IMR-90 (cell line): ENCODE data around the gene FAM47E. TPM values are rescaled to one million over a fixed set of nuclear protein-coding genes. Genes with fewer than 3 reads are reported as not detected.

ENCODE experiments used
- ATAC-seq: fragments of 200-7000 bp; cut with Tn5 transposase; 2 replicates; pipeline ENCODE4 v1.9.1; 2020; ENCODE audit warnings: low read depth, mild to moderate bottlenecking, moderate library complexity
- BruUV-seq: library from RNA; stranded (reverse); fragments of 400-500 nt; replicated peaks from 2 replicates; lab custom pipeline; 2021; lab: Mats Ljungman, UMichigan
- CTCF ChIA-PET: fragments of 300-600 bp; formaldehyde crosslinking; extraction: SDS; loops from one replicate; lab custom pipeline; 2021; ENCODE audit warnings: antibody characterized with exemption; lab: Yijun Ruan, JAX
- POLR2A ChIA-PET: fragments of 300-600 bp; sonication (Branson Sonifier 250); formaldehyde crosslinking; loops from one replicate; lab custom pipeline; 2022; ENCODE audit warnings: antibody characterized with exemption; ENCODE audit not compliant: unreplicated experiment; lab: Charles Lee
- DNase-seq: peaks from one replicate; pipeline ENCODE4 v3.0.0; 2013
- H2AFZ ChIP-seq: replicated peaks from 2 replicates; pipeline ENCODE3; 2013; ENCODE audit warnings: low read length, mild to moderate bottlenecking; ENCODE audit not compliant: poor library complexity
- H2AK5ac ChIP-seq: 2 replicates; pipeline ENCODE4 v1.6.1; 2013; ENCODE audit warnings: low read depth, low read length, inconsistent platforms
- H2AK9ac ChIP-seq: replicated peaks from 2 replicates; pipeline ENCODE3; 2013; ENCODE audit warnings: mild to moderate bottlenecking, low read depth, low read length, moderate library complexity; ENCODE audit not compliant: poor library complexity
- H2BK120ac ChIP-seq: 2 replicates; pipeline ENCODE4 v1.6.1; 2013; ENCODE audit warnings: low read depth, low read length, inconsistent platforms
- H2BK15ac ChIP-seq: 3 replicates; pipeline ENCODE4 v1.6.1; 2013; ENCODE audit warnings: low read depth, low read length, inconsistent platforms
- H2BK20ac ChIP-seq: 2 replicates; pipeline ENCODE4 v1.6.1; 2013; ENCODE audit warnings: low read depth, mild to moderate bottlenecking, inconsistent platforms, low read length, moderate library complexity
- H2BK5ac ChIP-seq: 2 replicates; pipeline ENCODE4 v1.6.1; 2013; ENCODE audit warnings: mild to moderate bottlenecking, low read depth, low read length, inconsistent platforms; ENCODE audit not compliant: poor library complexity, severe bottlenecking
- H3K14ac ChIP-seq: replicated peaks from 2 replicates; pipeline ENCODE4 v1.6.1; 2013; ENCODE audit warnings: low read depth, low read length, inconsistent platforms
- H3K18ac ChIP-seq: 2 replicates; pipeline ENCODE4 v1.6.1; 2013; ENCODE audit warnings: low read depth, low read length, control low read depth
- H3K23ac ChIP-seq: 2 replicates; pipeline ENCODE4 v1.6.1; 2013; ENCODE audit warnings: low read depth, low read length, inconsistent platforms
- H3K27ac ChIP-seq: 2 replicates; pipeline ENCODE4 v1.5.1; 2013; ENCODE audit warnings: mild to moderate bottlenecking, control low read depth, low read length; ENCODE audit not compliant: insufficient read depth
- H3K27me3 ChIP-seq: 2 replicates; pipeline ENCODE4 v1.6.1; 2013; ENCODE audit warnings: low read length; ENCODE audit not compliant: control insufficient read depth, insufficient read depth
- H3K36me3 ChIP-seq: 2 replicates; pipeline ENCODE4 v1.6.1; 2013; ENCODE audit warnings: low read length, mixed read lengths; ENCODE audit not compliant: control insufficient read depth, insufficient read depth
- H3K4ac ChIP-seq: 2 replicates; pipeline ENCODE4 v1.6.1; 2013; ENCODE audit warnings: low read depth, low read length, inconsistent platforms
- H3K4me1 ChIP-seq: 2 replicates; pipeline ENCODE4 v1.6.1; 2013; ENCODE audit warnings: low read length, mixed read lengths; ENCODE audit not compliant: control insufficient read depth, insufficient read depth
- H3K4me2 ChIP-seq: 2 replicates; pipeline ENCODE4 v1.6.1; 2013; ENCODE audit warnings: low read depth, mild to moderate bottlenecking, control low read depth, low read length, moderate library complexity
- H3K4me3 ChIP-seq: 2 replicates; pipeline ENCODE4 v1.5.1; 2013; ENCODE audit warnings: low read depth, mild to moderate bottlenecking, control low read depth, low read length, moderate library complexity; ENCODE audit not compliant: insufficient read depth
- H3K56ac ChIP-seq: 2 replicates; pipeline ENCODE4 v1.6.1; 2013; ENCODE audit warnings: low read length, inconsistent platforms; ENCODE audit not compliant: insufficient read depth; ENCODE audit errors: extremely low read depth
- H3K79me1 ChIP-seq, 2 experiments: 2 replicates each; pipeline ENCODE4 v1.6.1; 2013; ENCODE audit warnings: low read length in 2 of 2, inconsistent platforms in 1 of 2, low read depth in 1 of 2
- H3K9ac ChIP-seq: 2 replicates; pipeline ENCODE4 v1.6.1; 2013; ENCODE audit warnings: low read depth, low read length, control low read depth
- H3K9me1 ChIP-seq: 2 replicates; pipeline ENCODE4 v1.6.1; 2013; ENCODE audit warnings: low read length, inconsistent platforms; ENCODE audit not compliant: insufficient read depth
- H3K9me3 ChIP-seq: 2 replicates; pipeline ENCODE4 v1.6.1; 2013; ENCODE audit warnings: low read length; ENCODE audit not compliant: control insufficient read depth, insufficient read depth
- H4K20me1 ChIP-seq: 2 replicates; pipeline ENCODE4 v1.6.1; 2013; ENCODE audit warnings: low read length, inconsistent platforms; ENCODE audit not compliant: insufficient read depth
- H4K5ac ChIP-seq: 2 replicates; pipeline ENCODE4 v1.6.1; 2013; ENCODE audit warnings: mild to moderate bottlenecking, low read depth, low read length, control low read depth
- H4K8ac ChIP-seq, 2 experiments: 2 replicates each; pipeline ENCODE4 v1.6.1; 2013; ENCODE audit warnings: low read depth in 2 of 2, low read length in 2 of 2, control low read depth in 1 of 2, inconsistent platforms in 1 of 2
- H4K91ac ChIP-seq: 2 replicates; pipeline ENCODE4 v1.6.1; 2013; ENCODE audit warnings: low read depth, low read length, inconsistent platforms; ENCODE audit not compliant: insufficient read depth
- ELK1 ChIP-seq: fragments of 150-350 bp; IDR thresholded peaks from 2 replicates; pipeline ENCODE4 v1.6.1; 2016; ENCODE audit warnings: low read depth, mild to moderate bottlenecking, low read length, moderate library complexity, borderline replicate concordance
- RAD21 ChIP-seq: IDR thresholded peaks from 2 replicates; pipeline ENCODE4 v1.6.1; 2012; ENCODE audit warnings: low read length, improper control_type of control experiment
- SMC3 ChIP-seq: fragments of 150-350 bp; IDR thresholded peaks from 2 replicates; pipeline ENCODE4 v1.6.1; 2016; ENCODE audit warnings: low read depth, mild to moderate bottlenecking, antibody characterized with exemption, low read length, moderate library complexity
- dilution Hi-C: fragments of 300-500 bp; cut with HindIII; formaldehyde crosslinking; loops from one replicate; pipeline ENCODE4 v1.14.3; 2018; ENCODE audit warnings: low sequenced_read_pairs; ENCODE audit not compliant: unreplicated experiment
- in situ Hi-C: fragments of 300-500 bp; cut with MboI; formaldehyde crosslinking; loops from 3 replicates; pipeline ENCODE4 v1.14.3; 2019; ENCODE audit warnings: low sequenced_read_pairs, inconsistent platforms, mixed read lengths
- intact Hi-C: fragments of 100-400 bp; cut with micrococcal nuclease; formaldehyde crosslinking; loops from 2 replicates; pipeline ENCODE4 v1.10.0; 2022
- polyA plus RNA-seq, 3 experiments: library from polyadenylated mRNA; depleted of rRNA; stranded (reverse); fragments of >200 nt; gene quantifications; 2 replicates each; pipeline ENCODE4 v1.2.3, GENCODE V29; 2012; ENCODE audit warnings: low replicate concordance in 1 of 3
- total RNA-seq: library from RNA; depleted of rRNA; stranded (reverse); fragments of >200 nt; gene quantifications from 2 replicates; pipeline ENCODE4 v1.2.3, GENCODE V29; 2012

The FAM47E gene
- total and polyA plus RNA-seq, 2 of the 4 experiments (the other 2 are of a cell fraction) = 0.05 TPM; not detected in 1

- Histone ChIP-seq H2BK20ac (no peak overlapping the region), H2AFZ (no peak overlapping the region), H3K79me1 (no peaks in the 10 kb centered on the region), H3K18ac (no peak overlapping the region), H3K9me1 (no peaks in the 10 kb centered on the region), H3K23ac (no peak overlapping the region), H3K4me3 (no peak overlapping the region), H2BK15ac (no peak overlapping the region), H3K14ac (no peak overlapping the region), H3K4me2 (no peak overlapping the region), H3K27me3 (peaks cover 10% of the 10 kb centered on the region), H4K91ac (no peak overlapping the region), H2AK5ac (no peak overlapping the region), H2BK120ac (no peak overlapping the region), H4K8ac (no peak overlapping the region), H4K5ac (no peak overlapping the region), H3K27ac (no peak overlapping the region), H3K56ac (no peak overlapping the region), H4K20me1 (no peaks in the 10 kb centered on the region), H3K9ac (no peak overlapping the region), H2BK5ac (no peak overlapping the region), H3K4ac (no peak overlapping the region), H3K9me3 (no peaks in the 10 kb centered on the region; the same call in none of the 2 replicates), H3K4me1 (no peaks in the 10 kb centered on the region), H3K36me3 (no peaks in the 10 kb centered on the region), H2AK9ac (no peak overlapping the region)
- BruUV-seq = no TSS peak
- no peak for DNase-seq
- CTCF ChIA-PET = no interaction called here
- POLR2A ChIA-PET = no interaction called here
- ATAC-seq = no peak
- no peak for TF ChIP-seq RAD21
- TF ChIP-seq SMC3 = no peak
- no peak for TF ChIP-seq ELK1
- intact Hi-C loops = no loop called here
- in situ Hi-C loops = no loop called here
- dilution Hi-C loops = no loop called here
These were observed 12.8 kb upstream of the FAM47E start for GRCh38 chr4:76238701-76239100.
